Lower lobe of right lung (tissue), 2 donors: ENCODE measurements around the gene HSD17B12. TPM values are rescaled to one million over a fixed set of nuclear protein-coding genes. Genes with fewer than 3 reads are reported as not detected.

Experiments
- ATAC-seq, 2 donors: fragments of 200-7000 bp; cut with Tn5 transposase; one replicate each; pipeline ENCODE4 v1.9.1; 2020 to 2022; ENCODE audit warnings: mild to moderate bottlenecking in 2 of 2, moderate library complexity in 2 of 2
- DNase-seq: peaks from one replicate; pipeline ENCODE4 v3.0.0-alpha.2; 2020
- H3K27ac ChIP-seq: fragments of 200-600 bp; one replicate; pipeline ENCODE4 v1.8.0; 2022
- H3K27me3 ChIP-seq: fragments of 200-600 bp; one replicate; pipeline ENCODE4 v1.8.0; 2022; ENCODE audit warnings: low read depth
- H3K36me3 ChIP-seq: fragments of 200-600 bp; one replicate; pipeline ENCODE4 v1.8.0; 2022; ENCODE audit warnings: mild to moderate bottlenecking
- H3K4me1 ChIP-seq: fragments of 200-600 bp; one replicate; pipeline ENCODE4 v1.8.0; 2022
- H3K4me3 ChIP-seq: fragments of 200-600 bp; one replicate; pipeline ENCODE4 v1.8.0; 2022; ENCODE audit warnings: mild to moderate bottlenecking
- H3K9me3 ChIP-seq: fragments of 200-600 bp; one replicate; pipeline ENCODE4 v1.8.0; 2022
- intact Hi-C: fragments of 100-400 bp; cut with DNase I; formaldehyde crosslinking; loops from one replicate; pipeline ENCODE4 v1.11.0; 2022
- total RNA-seq: library from RNA; stranded (reverse); fragmentation: NEBNext Ultra II Directional; extraction: Animal tissue kit (Norgen Biotek cat#: 25700); gene quantifications from one replicate; pipeline ENCODE4 v1.2.1, GENCODE V29; 2021
- TF ChIP-seq, protein P1 (sequence below): fragments of 200-600 bp; IDR thresholded peaks from one replicate; pipeline ENCODE4 v1.8.0; 2022; ENCODE audit warnings: antibody characterized with exemption, mild to moderate bottlenecking
- donor health status: DM: no; HTN: yes; CAD: no; lungs with severe emphysema.

The HSD17B12 gene
- total RNA-seq, 1 donor from 2014 or later: 101 TPM

DNA sequence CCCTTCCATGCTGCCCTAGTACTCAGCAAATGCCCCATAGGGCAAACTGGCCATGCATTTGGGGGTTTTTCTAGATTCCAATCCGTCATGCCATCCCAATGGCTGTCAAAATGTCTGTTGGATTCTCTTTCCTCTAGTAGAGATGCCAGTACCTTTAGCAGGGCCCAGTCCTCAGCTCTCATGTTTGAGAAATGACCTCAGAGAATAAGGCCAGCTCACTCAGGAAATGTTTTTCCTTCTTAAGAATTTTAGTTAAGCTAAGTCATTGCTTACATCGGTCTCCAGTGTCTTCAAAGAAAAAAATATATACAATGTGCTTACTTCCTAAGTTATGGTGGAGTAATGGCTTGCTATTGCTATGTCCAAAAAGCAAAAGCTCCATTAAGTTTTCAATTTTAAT, 186.0 kb downstream of the HSD17B12 start:
- Histone ChIP-seq H3K27me3 (no peaks in the 10 kb centered on the region), H3K9me3 (no peaks in the 10 kb centered on the region), H3K4me3 (no peak overlapping the region), H3K36me3 (no peaks in the 10 kb centered on the region), H3K4me1 (peaks cover 6% of the 10 kb centered on the region), H3K27ac (no peak overlapping the region)
- TF ChIP-seq, protein P1, sequence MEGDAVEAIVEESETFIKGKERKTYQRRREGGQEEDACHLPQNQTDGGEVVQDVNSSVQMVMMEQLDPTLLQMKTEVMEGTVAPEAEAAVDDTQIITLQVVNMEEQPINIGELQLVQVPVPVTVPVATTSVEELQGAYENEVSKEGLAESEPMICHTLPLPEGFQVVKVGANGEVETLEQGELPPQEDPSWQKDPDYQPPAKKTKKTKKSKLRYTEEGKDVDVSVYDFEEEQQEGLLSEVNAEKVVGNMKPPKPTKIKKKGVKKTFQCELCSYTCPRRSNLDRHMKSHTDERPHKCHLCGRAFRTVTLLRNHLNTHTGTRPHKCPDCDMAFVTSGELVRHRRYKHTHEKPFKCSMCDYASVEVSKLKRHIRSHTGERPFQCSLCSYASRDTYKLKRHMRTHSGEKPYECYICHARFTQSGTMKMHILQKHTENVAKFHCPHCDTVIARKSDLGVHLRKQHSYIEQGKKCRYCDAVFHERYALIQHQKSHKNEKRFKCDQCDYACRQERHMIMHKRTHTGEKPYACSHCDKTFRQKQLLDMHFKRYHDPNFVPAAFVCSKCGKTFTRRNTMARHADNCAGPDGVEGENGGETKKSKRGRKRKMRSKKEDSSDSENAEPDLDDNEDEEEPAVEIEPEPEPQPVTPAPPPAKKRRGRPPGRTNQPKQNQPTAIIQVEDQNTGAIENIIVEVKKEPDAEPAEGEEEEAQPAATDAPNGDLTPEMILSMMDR: no peak
- intact Hi-C loops: no loop called here
- ATAC-seq (no peak), DNase-seq (no peak)

DNA sequence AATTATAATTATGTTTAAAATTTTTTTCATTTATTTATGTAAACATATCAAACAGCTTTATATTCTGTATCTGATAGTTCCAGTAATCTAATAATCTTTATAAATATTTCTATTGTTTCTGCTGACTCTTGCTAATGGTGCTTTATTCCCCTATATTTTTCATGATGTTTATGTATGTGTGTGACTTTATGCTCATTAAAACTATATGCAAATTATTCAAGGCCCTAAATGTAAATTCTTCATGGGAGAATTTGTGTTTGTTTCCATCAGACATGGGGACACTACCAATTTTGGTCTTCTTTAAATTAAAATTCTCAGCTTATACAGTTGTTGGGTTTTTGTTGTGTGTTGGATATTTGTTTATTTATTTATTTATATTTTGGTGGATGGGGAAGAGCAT, 186.4 kb downstream of the HSD17B12 start:
- Histone ChIP-seq H3K9me3 (no peaks in the 10 kb centered on the region), H3K27me3 (no peaks in the 10 kb centered on the region), H3K27ac (no peak overlapping the region), H3K36me3 (no peaks in the 10 kb centered on the region), H3K4me3 (no peak overlapping the region), H3K4me1 (peaks cover 6% of the 10 kb centered on the region)
- intact Hi-C loops: no loop called here
- no peak for ATAC-seq
- TF ChIP-seq, protein P1: no peak
- no peak for DNase-seq

DNA sequence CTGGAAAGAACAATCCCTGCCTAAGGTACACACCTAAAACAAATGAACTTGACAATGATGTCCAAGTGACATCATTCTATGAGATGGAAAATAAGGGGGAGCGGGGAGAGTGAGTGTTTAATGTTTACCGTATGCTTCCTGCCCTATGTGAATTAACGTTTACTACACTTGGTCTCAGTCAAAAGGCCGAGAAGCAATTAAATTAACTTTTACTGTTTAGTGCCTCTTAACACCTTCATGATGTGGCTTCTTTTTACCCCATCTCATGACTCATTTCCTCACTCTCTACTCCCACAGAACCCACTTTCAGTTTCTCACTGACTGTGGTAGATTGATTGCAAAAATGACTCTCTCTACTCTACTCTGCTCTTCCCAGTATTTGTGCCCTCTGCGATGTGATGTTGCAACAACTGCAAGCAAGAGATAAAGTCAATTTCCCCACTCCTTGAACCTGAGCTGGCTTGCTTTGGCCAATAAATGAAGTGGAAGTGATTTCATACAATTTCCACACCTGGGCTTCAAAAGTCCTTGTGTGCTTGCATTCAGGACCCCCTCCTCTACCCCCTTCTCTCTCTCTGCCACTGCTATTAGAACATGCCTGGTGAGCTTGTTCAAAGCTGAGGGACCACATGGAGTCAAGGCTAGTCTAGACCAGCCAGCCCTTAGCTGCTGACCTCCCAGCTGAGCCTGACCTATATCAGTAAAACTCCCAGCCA, 188.5 kb downstream of the HSD17B12 start:
- H3K4me3 ChIP-seq: no peak overlapping the region
- intact Hi-C loops: no loop called here
- peak; percentile 94 to 96 for ATAC-seq
- H3K4me1 ChIP-seq: peaks cover 6% of the 10 kb centered on the region
- no peak overlapping the region for H3K27ac ChIP-seq
- no peaks in the 10 kb centered on the region for H3K9me3 ChIP-seq
- peaks cover 19% of the 10 kb centered on the region for H3K27me3 ChIP-seq
- TF ChIP-seq, protein P1: no peak
- no peaks in the 10 kb centered on the region for H3K36me3 ChIP-seq
- DNase-seq: no peak

DNA sequence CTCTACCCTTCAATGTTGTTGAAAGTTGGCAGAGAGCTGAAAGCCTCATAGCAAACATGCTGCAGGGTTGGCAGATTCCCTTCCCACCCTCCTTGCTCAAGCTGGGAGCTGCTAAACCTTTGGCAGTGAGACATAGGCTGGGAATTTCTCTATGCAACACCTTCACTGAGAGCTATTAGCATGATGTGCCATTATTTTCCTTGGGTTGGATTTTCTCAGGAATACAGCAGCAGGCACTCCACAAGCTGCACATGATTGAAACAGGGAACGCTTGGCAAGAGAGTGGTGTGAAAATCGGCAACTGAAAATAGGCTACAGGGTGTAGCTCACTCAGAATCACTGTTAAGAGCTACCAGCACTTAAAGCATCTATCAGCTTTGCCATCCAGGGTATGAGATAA, 190.5 kb downstream of the HSD17B12 start:
- Histone ChIP-seq H3K4me1 (peaks cover 6% of the 10 kb centered on the region), H3K27me3 (peaks cover 30% of the 10 kb centered on the region)
- no peak for DNase-seq

DNA sequence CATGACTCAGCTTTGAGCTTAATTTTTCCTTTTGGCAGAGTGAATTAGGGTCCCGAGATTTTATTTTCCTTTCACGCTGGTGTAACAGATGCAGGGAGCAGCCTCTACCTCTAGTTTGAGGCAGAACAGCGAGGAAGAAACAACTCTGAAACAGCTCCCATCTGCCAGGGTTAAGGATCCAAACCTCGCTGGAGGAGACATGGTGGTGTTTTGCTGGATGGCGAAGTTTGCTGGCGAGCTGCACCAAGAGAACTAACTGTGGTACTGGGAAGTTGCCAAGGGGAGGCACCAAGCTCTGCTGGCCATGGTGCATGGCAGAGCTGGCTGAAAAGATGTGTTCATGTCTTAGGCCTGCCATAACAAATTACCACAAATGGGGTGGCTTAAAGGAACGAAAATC, 192.5 kb downstream of the HSD17B12 start:
- Histone ChIP-seq H3K36me3 (no peaks in the 10 kb centered on the region), H3K27me3 (peaks cover 48% of the 10 kb centered on the region), H3K27ac (no peak overlapping the region), H3K4me1 (peaks cover 6% of the 10 kb centered on the region), H3K9me3 (no peaks in the 10 kb centered on the region), H3K4me3 (no peak overlapping the region)
- TF ChIP-seq, protein P1: no peak
- ATAC-seq (no peak), DNase-seq (no peak)
- intact Hi-C loops: no loop called here

More for the DNA sequence above, 190.5 kb downstream of the HSD17B12 start:
- TF ChIP-seq, protein P1: no peak
- no peak for ATAC-seq
- intact Hi-C loops: no loop called here
- Histone ChIP-seq H3K27ac (no peak overlapping the region), H3K36me3 (no peaks in the 10 kb centered on the region), H3K9me3 (no peaks in the 10 kb centered on the region), H3K4me3 (no peak overlapping the region)
